Stimulated activated CD4-positive, alpha-beta T cell treated with anti-CD3 and anti-CD28 coated beads, Interleukin-12 subunit alpha, Interleukin-12 subunit beta, amount 100 ng/mL, for 4 hours (primary cell): ENCODE results near the gene FDCSP.
"Not testable (repeated sequence)": the region's sequence is repeated elsewhere in the genome, so short reads cannot be mapped to it uniquely, and the experiment has no call there.

Experiments used
- DNase-seq: peaks from one replicate; pipeline ENCODE4 v3.0.0-alpha.2; 2020

Gene FDCSP

GRCh38 chr4:70225824-70226223, at the start of gene FDCSP:
Gene FDCSP, plus strand, starts transcription at chr4:70226124. Its CDS starts 5,071 bp downstream, at chr4:70231195.
- no peak for DNase-seq

GRCh38 chr4:70177090-70177489, 48.8 kb upstream of the FDCSP start:
- no peak for DNase-seq

- no peak for DNase-seq
Measured at GRCh38 chr4:70178075-70178660, 47.8 kb upstream of the FDCSP start.

GRCh38 chr4:70179811-70180210, 46.1 kb upstream of the FDCSP start:
- no peak for DNase-seq

GRCh38 chr4:70181864-70182263, 44.1 kb upstream of the FDCSP start:
- no peak for DNase-seq

GRCh38 chr4:70182517-70183167, 43.3 kb upstream of the FDCSP start:
- DNase-seq, result no peak

GRCh38 chr4:70183168-70183939, 42.6 kb upstream of the FDCSP start:
- no peak for DNase-seq

- no peak for DNase-seq
Measured at GRCh38 chr4:70183940-70184246, 42.0 kb upstream of the FDCSP start.

- DNase-seq, result no peak
Measured at GRCh38 chr4:70187216-70187615, 38.7 kb upstream of the FDCSP start.

- DNase-seq, result no peak
Measured at GRCh38 chr4:70190579-70190978, 35.3 kb upstream of the FDCSP start.

GRCh38 chr4:70191647-70192046, 34.3 kb upstream of the FDCSP start:
- no peak for DNase-seq

GRCh38 chr4:70192895-70193294, 33.0 kb upstream of the FDCSP start:
- no peak for DNase-seq

GRCh38 chr4:70195425-70195824, 30.5 kb upstream of the FDCSP start, which contains the start of gene ODAM:
Gene ODAM, plus strand, starts transcription at chr4:70195725. Its CDS starts 819 bp downstream, at chr4:70196544.
- DNase-seq, result no peak

GRCh38 chr4:70196857-70197256, 29.1 kb upstream of the FDCSP start:
- DNase-seq, result no peak

GRCh38 chr4:70197842-70198241, 28.1 kb upstream of the FDCSP start:
- no peak for DNase-seq

- no peak for DNase-seq
Measured at GRCh38 chr4:70203601-70204000, 22.3 kb upstream of the FDCSP start.

GRCh38 chr4:70212752-70213151, 13.2 kb upstream of the FDCSP start:
- not testable (repeated sequence) for DNase-seq

- not testable (repeated sequence) for DNase-seq
Measured at GRCh38 chr4:70216109-70216508, 9.8 kb upstream of the FDCSP start.

GRCh38 chr4:70216550-70216949, 9.4 kb upstream of the FDCSP start:
- DNase-seq, result not testable (repeated sequence)

- not testable (repeated sequence) for DNase-seq
Measured at GRCh38 chr4:70221389-70221788, 4.5 kb upstream of the FDCSP start.

- DNase-seq, result not testable (repeated sequence)
Measured at GRCh38 chr4:70221818-70222217, 4.1 kb upstream of the FDCSP start.

- no peak for DNase-seq
Measured at GRCh38 chr4:70236125-70236524, 10.2 kb downstream of the FDCSP start.

GRCh38 chr4:70239131-70239883, 13.4 kb downstream of the FDCSP start:
- no peak for DNase-seq
